ENCODE data around the gene CA10. TPM values are rescaled to one million over a fixed set of nuclear protein-coding genes. Genes with fewer than 3 reads are reported as not detected.
A peak's percentile ranks its signal among the peaks of the same experiment; 100 is the strongest.

Gene CA10
- total RNA-seq, 1 donor = not detected

- no peak overlapping the region for H2AFZ ChIP-seq (ENCODE audit: low read length)
- no peaks in the 10 kb centered on the region for H3K36me3 ChIP-seq (ENCODE audit: insufficient read depth, low read length)
- no peaks in the 10 kb centered on the region for H3K79me2 ChIP-seq (ENCODE audit: insufficient read depth, low read length)
- peak; percentile 50 for DNase-seq (ENCODE audit: insufficient read length, low spot score, missing footprints)
- H3K27me3 ChIP-seq (ENCODE audit: insufficient read depth, low read length) = no peaks in the 10 kb centered on the region
- no peaks in the 10 kb centered on the region for H3K9me3 ChIP-seq (ENCODE audit: low read depth, low read length)
- H3K4me3 ChIP-seq (ENCODE audit: insufficient read depth, low read length) = no peak overlapping the region
- H3K27ac ChIP-seq (ENCODE audit: low read depth, low read length) = peak overlapping the region; percentile 32
- TF ChIP-seq CTCF (IDR thresholded peaks at IDR 0.05; ENCODE audit: extremely low read depth, low read depth, low read length) = no peak
- no peaks in the 10 kb centered on the region for H4K20me1 ChIP-seq (ENCODE audit: insufficient read depth, low read length)
- no peak overlapping the region for H3K4me2 ChIP-seq (ENCODE audit: insufficient read depth, low read length)
- H3K4me1 ChIP-seq (ENCODE audit: insufficient read depth, low read length) = peaks cover 9% of the 10 kb centered on the region
Observed at GRCh38 chr17:52064791-52065211, 93.7 kb downstream of the CA10 start.

GRCh38 chr17:52049496-52049895 is 109.0 kb downstream of the CA10 start:
- Histone ChIP-seq H3K27me3 (ENCODE audit: insufficient read depth, low read length) (no peaks in the 10 kb centered on the region), H3K4me1 (ENCODE audit: insufficient read depth, low read length) (no peaks in the 10 kb centered on the region), H3K4me3 (ENCODE audit: insufficient read depth, low read length) (no peak overlapping the region), H3K27ac (ENCODE audit: low read depth, low read length) (no peak overlapping the region), H4K20me1 (ENCODE audit: insufficient read depth, low read length) (no peaks in the 10 kb centered on the region), H3K4me2 (ENCODE audit: insufficient read depth, low read length) (no peak overlapping the region), H3K79me2 (ENCODE audit: insufficient read depth, low read length) (no peaks in the 10 kb centered on the region), H3K36me3 (ENCODE audit: insufficient read depth, low read length) (no peaks in the 10 kb centered on the region), H2AFZ (ENCODE audit: low read length) (no peak overlapping the region), H3K9me3 (ENCODE audit: low read depth, low read length) (no peaks in the 10 kb centered on the region)
- no peak for TF ChIP-seq CTCF (IDR thresholded peaks at IDR 0.05; ENCODE audit: extremely low read depth, low read depth, low read length)
- DNase-seq (ENCODE audit: insufficient read length, low spot score, missing footprints) = no peak

- Histone ChIP-seq H3K27ac (ENCODE audit: low read depth, low read length) (no peak overlapping the region), H2AFZ (ENCODE audit: low read length) (no peak overlapping the region), H3K36me3 (ENCODE audit: insufficient read depth, low read length) (no peaks in the 10 kb centered on the region), H3K27me3 (ENCODE audit: insufficient read depth, low read length) (no peaks in the 10 kb centered on the region), H4K20me1 (ENCODE audit: insufficient read depth, low read length) (no peaks in the 10 kb centered on the region), H3K79me2 (ENCODE audit: insufficient read depth, low read length) (no peaks in the 10 kb centered on the region), H3K4me2 (ENCODE audit: insufficient read depth, low read length) (no peak overlapping the region), H3K9me3 (ENCODE audit: low read depth, low read length) (no peaks in the 10 kb centered on the region), H3K4me3 (ENCODE audit: insufficient read depth, low read length) (no peak overlapping the region), H3K4me1 (ENCODE audit: insufficient read depth, low read length) (no peaks in the 10 kb centered on the region)
- no peak for TF ChIP-seq CTCF (IDR thresholded peaks at IDR 0.05; ENCODE audit: extremely low read depth, low read depth, low read length)
- no peak for DNase-seq (ENCODE audit: insufficient read length, low spot score, missing footprints)
Observed at GRCh38 chr17:52049051-52049450, 109.5 kb downstream of the CA10 start.

- no peaks in the 10 kb centered on the region for H4K20me1 ChIP-seq (ENCODE audit: insufficient read depth, low read length)
- no peak overlapping the region for H3K4me2 ChIP-seq (ENCODE audit: insufficient read depth, low read length)
- H3K4me3 ChIP-seq (ENCODE audit: insufficient read depth, low read length) = no peak overlapping the region
- H3K27me3 ChIP-seq (ENCODE audit: insufficient read depth, low read length) = no peaks in the 10 kb centered on the region
- H3K36me3 ChIP-seq (ENCODE audit: insufficient read depth, low read length) = no peaks in the 10 kb centered on the region
- TF ChIP-seq CTCF (IDR thresholded peaks at IDR 0.05; ENCODE audit: extremely low read depth, low read depth, low read length) = no peak
- no peaks in the 10 kb centered on the region for H3K79me2 ChIP-seq (ENCODE audit: insufficient read depth, low read length)
- no peaks in the 10 kb centered on the region for H3K4me1 ChIP-seq (ENCODE audit: insufficient read depth, low read length)
- H3K27ac ChIP-seq (ENCODE audit: low read depth, low read length) = no peak overlapping the region
- no peak overlapping the region for H2AFZ ChIP-seq (ENCODE audit: low read length)
- no peak for DNase-seq (ENCODE audit: insufficient read length, low spot score, missing footprints)
- H3K9me3 ChIP-seq (ENCODE audit: low read depth, low read length) = no peaks in the 10 kb centered on the region
Observed at GRCh38 chr17:52048137-52048898, 110.2 kb downstream of the CA10 start.
